ENCODE data around the gene FTCD.
"Not testable (repeated sequence)": the region's sequence is repeated elsewhere in the genome, so short reads cannot be mapped to it uniquely, and the experiment has no call there.

Gene FTCD, protein sequence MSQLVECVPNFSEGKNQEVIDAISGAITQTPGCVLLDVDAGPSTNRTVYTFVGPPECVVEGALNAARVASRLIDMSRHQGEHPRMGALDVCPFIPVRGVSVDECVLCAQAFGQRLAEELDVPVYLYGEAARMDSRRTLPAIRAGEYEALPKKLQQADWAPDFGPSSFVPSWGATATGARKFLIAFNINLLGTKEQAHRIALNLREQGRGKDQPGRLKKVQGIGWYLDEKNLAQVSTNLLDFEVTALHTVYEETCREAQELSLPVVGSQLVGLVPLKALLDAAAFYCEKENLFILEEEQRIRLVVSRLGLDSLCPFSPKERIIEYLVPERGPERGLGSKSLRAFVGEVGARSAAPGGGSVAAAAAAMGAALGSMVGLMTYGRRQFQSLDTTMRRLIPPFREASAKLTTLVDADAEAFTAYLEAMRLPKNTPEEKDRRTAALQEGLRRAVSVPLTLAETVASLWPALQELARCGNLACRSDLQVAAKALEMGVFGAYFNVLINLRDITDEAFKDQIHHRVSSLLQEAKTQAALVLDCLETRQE

DNA sequence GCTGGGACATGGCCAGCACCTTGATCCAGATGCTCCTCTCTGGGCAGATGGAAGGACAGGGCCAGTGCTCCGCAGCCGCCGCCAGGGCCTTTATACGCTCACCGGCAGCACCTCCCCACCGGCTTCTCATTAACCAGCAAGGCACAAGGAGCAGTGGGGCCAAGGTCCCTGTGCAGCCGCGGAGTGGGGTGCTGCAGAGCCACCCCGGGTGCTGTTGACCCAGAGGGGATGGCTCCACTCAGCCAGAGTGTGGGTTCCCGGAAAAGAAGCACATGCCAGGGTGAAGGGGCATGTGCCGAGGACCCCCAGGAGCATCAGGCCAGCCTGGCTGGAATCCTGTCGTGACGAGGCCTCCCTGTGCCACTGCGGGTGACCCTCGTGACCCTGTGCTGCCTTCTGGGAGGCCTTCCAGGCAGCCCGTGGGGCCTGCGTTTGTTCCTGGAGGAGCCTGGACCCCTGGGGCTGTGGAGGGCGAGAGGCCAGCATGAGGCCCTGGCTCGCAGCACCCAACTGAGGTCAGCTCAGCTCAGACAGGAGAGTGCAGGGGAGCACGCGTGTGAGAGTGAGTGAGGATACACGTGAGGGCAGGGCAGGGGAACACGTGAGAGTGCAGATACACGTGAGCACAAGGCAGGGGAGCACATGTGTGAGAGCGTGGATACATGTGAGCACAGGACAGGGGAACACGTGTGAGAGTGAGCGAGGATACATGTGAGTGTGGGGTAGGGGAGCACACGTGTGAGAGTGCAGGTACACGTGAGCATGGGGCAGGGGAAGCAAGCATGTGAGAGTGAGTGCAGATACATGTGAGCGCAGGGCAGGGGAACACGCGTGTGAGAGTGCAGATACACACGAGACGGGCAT lies at the start of gene FTCD:
TSS of gene FTCD (minus strand) at position 66 of the 864 bp plus-strand sequence. CDS start at position 10, 56 bp downstream.
- Histone ChIP-seq H3K9ac (no peak within 1 kb of the TSS), H3K4me3 (ENCODE audit: low read depth, low read length) (no peak within 1 kb of the TSS), H3K9me3 (ENCODE audit: control insufficient read depth, low read length) (no peaks in the 10 kb centered on the region), H3K4me1 (no peaks in the 10 kb centered on the region), H3K27ac (no peak within 1 kb of the TSS), H2AFZ (no peak within 1 kb of the TSS), H3K27me3 (ENCODE audit: control insufficient read depth, insufficient read depth, low read length) (no peaks in the 10 kb centered on the region), H3K4me2 (ENCODE audit: low read length) (no peak within 1 kb of the TSS), H3K79me2 (no peaks in the 10 kb centered on the region), H3K36me3 (ENCODE audit: control insufficient read depth, insufficient read depth, low read length) (no peaks in the 10 kb centered on the region)
- TF ChIP-seq, protein P1, sequence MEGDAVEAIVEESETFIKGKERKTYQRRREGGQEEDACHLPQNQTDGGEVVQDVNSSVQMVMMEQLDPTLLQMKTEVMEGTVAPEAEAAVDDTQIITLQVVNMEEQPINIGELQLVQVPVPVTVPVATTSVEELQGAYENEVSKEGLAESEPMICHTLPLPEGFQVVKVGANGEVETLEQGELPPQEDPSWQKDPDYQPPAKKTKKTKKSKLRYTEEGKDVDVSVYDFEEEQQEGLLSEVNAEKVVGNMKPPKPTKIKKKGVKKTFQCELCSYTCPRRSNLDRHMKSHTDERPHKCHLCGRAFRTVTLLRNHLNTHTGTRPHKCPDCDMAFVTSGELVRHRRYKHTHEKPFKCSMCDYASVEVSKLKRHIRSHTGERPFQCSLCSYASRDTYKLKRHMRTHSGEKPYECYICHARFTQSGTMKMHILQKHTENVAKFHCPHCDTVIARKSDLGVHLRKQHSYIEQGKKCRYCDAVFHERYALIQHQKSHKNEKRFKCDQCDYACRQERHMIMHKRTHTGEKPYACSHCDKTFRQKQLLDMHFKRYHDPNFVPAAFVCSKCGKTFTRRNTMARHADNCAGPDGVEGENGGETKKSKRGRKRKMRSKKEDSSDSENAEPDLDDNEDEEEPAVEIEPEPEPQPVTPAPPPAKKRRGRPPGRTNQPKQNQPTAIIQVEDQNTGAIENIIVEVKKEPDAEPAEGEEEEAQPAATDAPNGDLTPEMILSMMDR (IDR thresholded peaks at IDR 0.05): no peak

DNA sequence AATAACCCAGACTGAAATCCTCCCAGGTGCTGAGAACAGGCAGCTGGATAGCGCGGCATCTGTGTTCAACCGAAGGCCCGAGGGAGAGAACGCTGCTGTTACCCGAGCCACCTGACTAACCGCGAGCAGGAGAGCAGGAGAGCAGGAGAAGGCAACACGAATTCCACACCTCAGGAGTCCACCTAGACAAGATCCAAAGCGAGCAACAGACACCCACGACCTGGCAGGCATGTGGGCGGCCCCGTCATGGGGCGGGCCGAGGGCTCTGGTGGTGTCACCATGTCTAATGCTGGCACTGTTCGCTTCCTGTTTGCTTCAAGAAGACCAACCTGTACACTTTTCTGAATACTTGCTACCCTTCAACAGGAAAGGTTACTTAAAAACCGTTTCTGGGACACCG lies 49.8 kb upstream of the FTCD start:
- Histone ChIP-seq H3K4me1 (no peaks in the 10 kb centered on the region), H3K27me3 (ENCODE audit: control insufficient read depth, insufficient read depth, low read length) (no peaks in the 10 kb centered on the region), H2AFZ (no peak overlapping the region), H3K4me2 (ENCODE audit: low read length) (no peak overlapping the region), H3K9me3 (ENCODE audit: control insufficient read depth, low read length) (no peaks in the 10 kb centered on the region), H3K9ac (no peak overlapping the region), H3K4me3 (ENCODE audit: low read depth, low read length) (no peak overlapping the region), H3K27ac (no peak overlapping the region), H3K36me3 (ENCODE audit: control insufficient read depth, insufficient read depth, low read length) (no peaks in the 10 kb centered on the region), H3K79me2 (no peaks in the 10 kb centered on the region)
- TF ChIP-seq, protein P1 (IDR thresholded peaks at IDR 0.05): no peak

DNA sequence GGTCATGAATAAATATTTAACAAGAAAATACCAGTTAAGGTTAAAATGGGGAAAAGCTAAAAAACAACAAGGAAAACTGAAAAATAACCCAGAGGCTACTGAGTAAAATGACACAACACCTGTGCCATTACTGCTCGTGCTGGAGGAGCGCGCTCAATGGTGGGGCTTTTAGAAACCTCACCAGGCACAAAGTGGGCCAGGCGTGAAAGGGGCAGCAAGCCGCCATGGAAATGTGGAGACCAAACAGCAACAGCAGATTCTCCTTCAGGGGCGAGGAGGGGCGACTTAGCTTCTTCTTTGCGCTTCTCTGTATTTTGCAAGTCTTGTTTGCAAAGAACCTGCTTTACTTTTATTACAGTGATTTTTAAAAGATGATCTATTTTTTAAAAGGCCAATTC lies 47.8 kb upstream of the FTCD start:
- H2AFZ ChIP-seq: no peak overlapping the region

DNA sequence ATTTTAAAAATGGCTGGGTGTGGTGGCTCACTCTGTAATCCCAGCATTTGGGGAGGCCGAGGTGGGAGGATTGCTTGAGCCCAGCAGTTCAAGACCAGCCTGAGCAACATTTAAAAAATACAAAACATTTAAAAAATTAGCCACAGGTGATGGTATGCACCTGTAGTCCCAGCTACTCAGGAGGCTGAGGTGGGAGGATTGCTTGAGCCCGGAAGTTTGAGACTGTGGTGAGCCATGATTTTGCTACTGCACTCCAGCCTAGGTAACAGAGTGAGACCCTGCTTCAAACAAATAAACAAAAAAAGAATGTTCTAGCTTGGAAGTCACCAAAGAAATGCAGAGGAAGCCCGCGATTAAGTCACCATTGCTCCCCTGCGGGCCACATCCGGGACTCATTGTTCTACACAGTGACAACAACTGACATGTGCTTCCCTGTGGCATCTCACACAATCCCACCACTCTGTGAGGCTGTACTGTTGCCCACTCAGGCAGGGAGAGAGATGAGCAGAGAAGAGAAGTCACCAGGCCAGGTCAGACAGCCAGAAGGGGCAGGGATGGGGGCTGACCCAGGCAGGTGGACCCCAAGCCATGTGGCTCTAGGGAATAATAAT lies 47.3 kb upstream of the FTCD start:
- H3K79me2 ChIP-seq: no peaks in the 10 kb centered on the region
- no peaks in the 10 kb centered on the region for H3K27me3 ChIP-seq (ENCODE audit: control insufficient read depth, insufficient read depth, low read length)
- TF ChIP-seq, protein P1 (IDR thresholded peaks at IDR 0.05): no peak
- no peaks in the 10 kb centered on the region for H3K36me3 ChIP-seq (ENCODE audit: control insufficient read depth, insufficient read depth, low read length)
- no peak overlapping the region for H3K4me2 ChIP-seq (ENCODE audit: low read length)
- H3K4me1 ChIP-seq: no peaks in the 10 kb centered on the region
- no peak overlapping the region for H3K27ac ChIP-seq
- no peak overlapping the region for H3K4me3 ChIP-seq (ENCODE audit: low read depth, low read length)
- H2AFZ ChIP-seq: no peak overlapping the region
- no peaks in the 10 kb centered on the region for H3K9me3 ChIP-seq (ENCODE audit: control insufficient read depth, low read length)
- no peak overlapping the region for H3K9ac ChIP-seq

More for the DNA sequence above, 47.8 kb upstream of the FTCD start:
- TF ChIP-seq, protein P1 (IDR thresholded peaks at IDR 0.05): no peak
- Histone ChIP-seq H3K4me1 (no peaks in the 10 kb centered on the region), H3K9ac (no peak overlapping the region), H3K27ac (no peak overlapping the region), H3K79me2 (no peaks in the 10 kb centered on the region), H3K4me2 (ENCODE audit: low read length) (no peak overlapping the region), H3K27me3 (ENCODE audit: control insufficient read depth, insufficient read depth, low read length) (no peaks in the 10 kb centered on the region), H3K4me3 (ENCODE audit: low read depth, low read length) (no peak overlapping the region), H3K9me3 (ENCODE audit: control insufficient read depth, low read length) (no peaks in the 10 kb centered on the region), H3K36me3 (ENCODE audit: control insufficient read depth, insufficient read depth, low read length) (no peaks in the 10 kb centered on the region)

DNA sequence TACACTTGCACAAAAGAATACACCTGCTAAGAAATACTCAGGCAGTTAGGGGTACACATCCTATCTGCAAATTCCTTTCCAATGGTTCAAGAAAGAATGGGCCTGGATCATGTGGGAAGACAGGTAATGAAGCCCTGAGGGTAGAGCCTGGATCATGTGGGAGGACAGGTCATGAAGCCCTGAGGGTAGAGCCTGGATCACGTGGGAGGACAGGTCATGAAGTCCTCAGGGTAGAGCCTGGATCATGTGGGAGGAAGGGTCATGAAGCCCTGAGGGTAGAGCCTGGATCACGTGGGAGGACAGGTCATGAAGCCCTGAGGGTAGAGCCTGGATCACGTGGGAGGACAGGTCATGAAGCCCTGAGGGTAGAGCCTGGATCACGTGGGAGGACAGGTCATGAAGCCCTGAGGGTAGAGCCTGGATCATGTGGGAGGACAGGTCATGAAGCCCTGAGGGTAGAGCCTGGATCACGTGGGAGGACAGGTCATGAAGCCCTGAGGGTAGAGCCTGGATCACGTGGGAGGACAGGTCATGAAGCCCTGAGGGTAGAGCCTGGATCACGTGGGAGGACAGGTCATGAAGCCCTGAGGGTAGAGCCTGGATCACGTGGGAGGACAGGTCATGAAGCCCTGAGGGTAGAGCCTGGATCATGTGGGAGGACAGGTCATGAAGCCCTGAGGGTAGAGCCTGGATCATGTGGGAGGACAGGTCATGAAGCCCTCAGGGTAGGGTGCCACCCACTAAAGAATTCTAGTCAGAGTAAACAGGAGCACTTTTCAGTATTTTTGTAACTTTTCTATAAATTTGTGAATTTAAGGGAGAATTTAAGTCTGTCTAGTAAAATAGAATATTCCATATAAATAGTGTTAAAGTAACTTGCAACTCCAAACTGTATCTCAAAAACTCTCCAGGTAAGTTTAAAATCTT lies 45.8 kb upstream of the FTCD start:
- H3K9me3 ChIP-seq (ENCODE audit: control insufficient read depth, low read length); H2AFZ ChIP-seq; H3K79me2 ChIP-seq; H3K4me2 ChIP-seq (ENCODE audit: low read length); H3K27ac ChIP-seq; H3K4me3 ChIP-seq (ENCODE audit: low read depth, low read length); H3K4me1 ChIP-seq; H3K36me3 ChIP-seq (ENCODE audit: control insufficient read depth, insufficient read depth, low read length); H3K9ac ChIP-seq; H3K27me3 ChIP-seq (ENCODE audit: control insufficient read depth, insufficient read depth, low read length): not testable (repeated sequence)
